HEK293 (cell line): ENCODE measurements around the gene DNMT3A.

Experiments
- CTCF ChIA-PET: fragments of 350-600 bp; formaldehyde crosslinking; extraction: SDS; loops from one replicate; lab custom pipeline; 2021; ENCODE audit warnings: antibody characterized with exemption; lab: Yijun Ruan, JAX
- POLR2A ChIA-PET: fragments of 300-600 bp; formaldehyde crosslinking; extraction: SDS; loops from one replicate; lab custom pipeline; 2020; ENCODE audit warnings: antibody characterized with exemption, inconsistent platforms; lab: Yijun Ruan, JAX
- H3K27ac ChIP-seq: fragments of 200-500 bp; sonication (Bioruptor generic); 2 replicates; pipeline ENCODE4 v1.5.1; 2014; ENCODE audit warnings: low read depth, low read length, control low read depth, inconsistent platforms; ENCODE audit errors: extremely low read depth
- H3K36me3 ChIP-seq, 2 experiments: fragments of 200-500 bp in 1 of 2; sonication (Bioruptor generic) in 1 of 2; 1 replicate in 1 of 2; 2 replicates in 1 of 2; pipeline ENCODE4 v1.5.1; 2014 to 2017; ENCODE audit warnings: inconsistent platforms in 2 of 2, low read length in 2 of 2; ENCODE audit not compliant: control insufficient read depth in 2 of 2, insufficient read depth in 1 of 2
- H3K4me1 ChIP-seq: fragments of 200-500 bp; sonication (Bioruptor generic); 2 replicates; pipeline ENCODE4 v1.5.1; 2014; ENCODE audit warnings: mild to moderate bottlenecking, low read length, inconsistent platforms; ENCODE audit not compliant: control insufficient read depth, insufficient read depth
- H3K4me3 ChIP-seq: 2 replicates; pipeline ENCODE4 v1.5.1; 2011; ENCODE audit warnings: low read depth, mild to moderate bottlenecking, control low read depth, low read length, moderate library complexity
- H3K9me3 ChIP-seq: fragments of 200-500 bp; sonication (Bioruptor generic); 2 replicates; pipeline ENCODE4 v1.5.1; 2014; ENCODE audit warnings: low read depth, low read length, inconsistent platforms; ENCODE audit not compliant: control insufficient read depth, insufficient read depth
- BCL11A ChIP-seq: fragments of 450-650 bp; formaldehyde crosslinking; IDR thresholded peaks from 2 replicates; pipeline ENCODE4 v1.5.1; 2016; ENCODE audit warnings: low read depth, missing biosample characterization, missing genetic modification characterization
- SCRT2 ChIP-seq: fragments of 450-650 bp; formaldehyde crosslinking; IDR thresholded peaks from 2 replicates; pipeline ENCODE4 v1.5.1; 2016; ENCODE audit warnings: missing biosample characterization, missing genetic modification characterization
- SP7 ChIP-seq: fragments of 450-650 bp; formaldehyde crosslinking; IDR thresholded peaks from 2 replicates; pipeline ENCODE4 v1.5.1; 2016; ENCODE audit warnings: missing biosample characterization, missing genetic modification characterization
- ZNF221 ChIP-seq: fragments of 450-650 bp; formaldehyde crosslinking; IDR thresholded peaks from 2 replicates; pipeline ENCODE4 v1.5.1; 2017; ENCODE audit warnings: missing biosample characterization, missing genetic modification characterization, borderline replicate concordance
- ZNF521 ChIP-seq: fragments of 450-650 bp; formaldehyde crosslinking; IDR thresholded peaks from 2 replicates; pipeline ENCODE4 v1.5.1; 2017; ENCODE audit warnings: missing biosample characterization, mild to moderate bottlenecking, missing genetic modification characterization
- ZNF561 ChIP-seq: fragments of 450-650 bp; IDR thresholded peaks from 2 replicates; pipeline ENCODE4 v1.5.1; 2018; ENCODE audit warnings: missing biosample characterization, missing genetic modification characterization, borderline replicate concordance
- ZNF585B ChIP-seq: fragments of 450-650 bp; formaldehyde crosslinking; IDR thresholded peaks from 2 replicates; pipeline ENCODE4 v1.5.1; 2016; ENCODE audit warnings: missing biosample characterization, missing genetic modification characterization
- ZNF776 ChIP-seq: fragments of 450-650 bp; formaldehyde crosslinking; IDR thresholded peaks from 2 replicates; pipeline ENCODE4 v1.5.0; 2017; ENCODE audit warnings: missing biosample characterization, missing genetic modification characterization, borderline replicate concordance
- ZNF837 ChIP-seq: fragments of 450-650 bp; formaldehyde crosslinking; IDR thresholded peaks from 2 replicates; pipeline ENCODE4 v1.5.1; 2016; ENCODE audit warnings: missing biosample characterization, missing genetic modification characterization
- TF ChIP-seq, protein P1 (sequence below): fragments of 450-650 bp; formaldehyde crosslinking; optimal IDR thresholded peaks from 2 replicates; pipeline ENCODE3; 2016; ENCODE audit warnings: missing biosample characterization, mild to moderate bottlenecking, missing genetic modification characterization
- TF ChIP-seq, protein P2 (sequence below): fragments of 450-650 bp; formaldehyde crosslinking; IDR thresholded peaks from 2 replicates; pipeline ENCODE4 v1.5.1; 2016; ENCODE audit warnings: missing biosample characterization, missing genetic modification characterization
- TF ChIP-seq, protein P3 (sequence below): fragments of 450-650 bp; formaldehyde crosslinking; IDR thresholded peaks from 2 replicates; pipeline ENCODE4 v1.5.1; 2017; ENCODE audit warnings: missing biosample characterization, mild to moderate bottlenecking, missing genetic modification characterization, moderate library complexity
- TF ChIP-seq, protein P4 (sequence below): fragments of 450-650 bp; formaldehyde crosslinking; IDR thresholded peaks from 2 replicates; pipeline ENCODE4 v1.5.1; 2016; ENCODE audit warnings: missing biosample characterization, missing genetic modification characterization

DNMT3A gene

DNA sequence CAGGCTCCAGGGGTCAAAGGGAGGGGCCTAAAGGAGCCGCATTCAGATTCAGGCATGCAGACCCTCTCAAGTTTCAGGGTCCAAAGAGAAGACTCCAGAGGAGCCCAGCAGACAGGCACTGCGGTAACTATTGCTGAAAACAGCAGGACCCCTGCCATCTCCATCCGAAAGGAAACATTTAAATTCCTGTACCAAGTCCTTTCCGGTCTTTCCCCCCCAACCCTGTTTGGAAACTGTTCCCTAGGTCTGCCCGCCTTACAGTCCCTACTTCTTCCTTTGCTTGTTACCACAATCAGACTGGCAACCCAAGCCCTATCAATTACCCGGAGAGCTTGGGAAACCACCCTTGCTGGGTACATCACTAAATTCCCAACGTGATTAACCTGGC is 82.0 kb downstream of the DNMT3A start (continued):
- TF ChIP-seq, protein P1, sequence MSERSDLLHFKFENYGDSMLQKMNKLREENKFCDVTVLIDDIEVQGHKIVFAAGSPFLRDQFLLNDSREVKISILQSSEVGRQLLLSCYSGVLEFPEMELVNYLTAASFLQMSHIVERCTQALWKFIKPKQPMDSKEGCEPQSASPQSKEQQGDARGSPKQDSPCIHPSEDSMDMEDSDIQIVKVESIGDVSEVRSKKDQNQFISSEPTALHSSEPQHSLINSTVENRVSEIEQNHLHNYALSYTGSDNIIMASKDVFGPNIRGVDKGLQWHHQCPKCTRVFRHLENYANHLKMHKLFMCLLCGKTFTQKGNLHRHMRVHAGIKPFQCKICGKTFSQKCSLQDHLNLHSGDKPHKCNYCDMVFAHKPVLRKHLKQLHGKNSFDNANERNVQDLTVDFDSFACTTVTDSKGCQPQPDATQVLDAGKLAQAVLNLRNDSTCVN (tag by site-specific recombination), result no peak
- TF ChIP-seq, all 188 proteins: peak for 0

DNA sequence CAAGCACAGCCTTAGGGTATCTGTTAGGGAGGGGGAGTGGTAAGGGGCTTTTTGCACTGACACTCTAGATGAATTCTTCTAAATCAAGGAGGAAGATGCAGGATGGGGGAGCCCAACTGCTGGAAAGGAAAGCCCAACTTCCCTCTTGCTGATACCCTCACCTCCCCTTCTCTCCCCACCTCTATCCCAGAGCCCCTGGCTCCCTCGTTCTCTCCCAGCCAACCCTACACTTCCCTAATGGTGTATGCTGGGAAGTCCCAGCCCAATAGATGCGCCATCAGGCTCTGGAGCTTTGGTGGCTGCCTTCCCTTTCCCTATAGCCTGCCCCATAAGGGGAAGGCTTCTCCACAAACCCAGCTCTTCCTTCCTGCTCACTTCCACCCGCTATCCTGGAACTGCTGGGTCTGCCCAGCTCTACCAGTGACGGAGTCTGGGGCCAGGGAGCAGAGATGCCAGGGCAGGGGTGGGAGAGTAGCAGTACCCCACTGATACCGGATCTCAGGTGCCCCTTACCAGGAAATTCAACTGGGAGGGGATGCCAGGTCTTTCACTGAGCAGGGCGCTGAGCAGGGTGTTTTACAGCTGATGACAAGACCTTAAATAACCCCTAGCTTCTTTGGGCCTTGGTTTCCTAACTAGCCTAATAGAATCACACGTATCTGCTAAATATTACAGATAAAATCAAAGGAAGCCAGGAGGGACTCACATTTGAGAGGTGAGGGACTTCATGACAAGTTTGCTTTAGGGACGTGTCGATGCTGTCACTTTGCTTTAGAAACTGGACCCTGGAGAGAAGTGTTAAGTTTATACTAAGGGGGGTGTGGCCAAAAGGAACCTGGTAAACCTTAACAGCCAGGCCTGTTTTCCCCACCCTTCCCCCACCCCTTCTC is 82.6 kb downstream of the DNMT3A start:
- H3K4me3 ChIP-seq, result no peak overlapping the region
- POLR2A ChIA-PET, result no interaction called here
- H3K36me3 ChIP-seq, result peaks cover 0 to 35% of the 10 kb centered on the region in 2 experiments; a peak in 2 of 3 replicates
- H3K4me1 ChIP-seq, result peaks cover 7% of the 10 kb centered on the region; the same call in 1 of the 2 replicates
- H3K9me3 ChIP-seq, result no peaks in the 10 kb centered on the region
- TF ChIP-seq, protein P2, sequence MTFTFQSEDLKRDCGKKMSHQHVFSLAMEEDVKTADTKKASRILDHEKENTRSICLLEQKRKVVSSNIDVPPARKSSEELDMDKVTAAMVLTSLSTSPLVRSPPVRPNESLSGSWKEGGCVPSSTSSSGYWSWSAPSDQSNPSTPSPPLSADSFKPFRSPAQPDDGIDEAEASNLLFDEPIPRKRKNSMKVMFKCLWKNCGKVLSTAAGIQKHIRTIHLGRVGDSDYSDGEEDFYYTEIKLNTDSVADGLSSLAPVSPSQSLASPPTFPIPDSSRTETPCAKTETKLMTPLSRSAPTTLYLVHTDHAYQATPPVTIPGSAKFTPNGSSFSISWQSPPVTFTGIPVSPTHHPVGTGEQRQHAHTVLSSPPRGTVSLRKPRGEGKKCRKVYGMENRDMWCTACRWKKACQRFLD, result no peak
- TF ChIP-seq ZNF837, result no peak
- TF ChIP-seq, protein P3, sequence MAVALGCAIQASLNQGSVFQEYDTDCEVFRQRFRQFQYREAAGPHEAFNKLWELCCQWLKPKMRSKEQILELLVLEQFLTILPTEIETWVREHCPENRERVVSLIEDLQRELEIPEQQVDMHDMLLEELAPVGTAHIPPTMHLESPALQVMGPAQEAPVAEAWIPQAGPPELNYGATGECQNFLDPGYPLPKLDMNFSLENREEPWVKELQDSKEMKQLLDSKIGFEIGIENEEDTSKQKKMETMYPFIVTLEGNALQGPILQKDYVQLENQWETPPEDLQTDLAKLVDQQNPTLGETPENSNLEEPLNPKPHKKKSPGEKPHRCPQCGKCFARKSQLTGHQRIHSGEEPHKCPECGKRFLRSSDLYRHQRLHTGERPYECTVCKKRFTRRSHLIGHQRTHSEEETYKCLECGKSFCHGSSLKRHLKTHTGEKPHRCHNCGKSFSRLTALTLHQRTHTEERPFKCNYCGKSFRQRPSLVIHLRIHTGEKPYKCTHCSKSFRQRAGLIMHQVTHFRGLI, result peak; percentile 83
- no peak for TF ChIP-seq ZNF221
- TF ChIP-seq ZNF776, result no peak
- TF ChIP-seq ZNF561 (tag by site-specific recombination), result no peak
- no peak for TF ChIP-seq ZNF585B (tag by site-specific recombination)
- no peak overlapping the region for H3K27ac ChIP-seq
- CTCF ChIA-PET, result interaction anchor here (0.6 kb wide), 1 partner anchor 13 kb away, joined by 4 read pairs; no protein-coding TSS in a partner anchor

DNA sequence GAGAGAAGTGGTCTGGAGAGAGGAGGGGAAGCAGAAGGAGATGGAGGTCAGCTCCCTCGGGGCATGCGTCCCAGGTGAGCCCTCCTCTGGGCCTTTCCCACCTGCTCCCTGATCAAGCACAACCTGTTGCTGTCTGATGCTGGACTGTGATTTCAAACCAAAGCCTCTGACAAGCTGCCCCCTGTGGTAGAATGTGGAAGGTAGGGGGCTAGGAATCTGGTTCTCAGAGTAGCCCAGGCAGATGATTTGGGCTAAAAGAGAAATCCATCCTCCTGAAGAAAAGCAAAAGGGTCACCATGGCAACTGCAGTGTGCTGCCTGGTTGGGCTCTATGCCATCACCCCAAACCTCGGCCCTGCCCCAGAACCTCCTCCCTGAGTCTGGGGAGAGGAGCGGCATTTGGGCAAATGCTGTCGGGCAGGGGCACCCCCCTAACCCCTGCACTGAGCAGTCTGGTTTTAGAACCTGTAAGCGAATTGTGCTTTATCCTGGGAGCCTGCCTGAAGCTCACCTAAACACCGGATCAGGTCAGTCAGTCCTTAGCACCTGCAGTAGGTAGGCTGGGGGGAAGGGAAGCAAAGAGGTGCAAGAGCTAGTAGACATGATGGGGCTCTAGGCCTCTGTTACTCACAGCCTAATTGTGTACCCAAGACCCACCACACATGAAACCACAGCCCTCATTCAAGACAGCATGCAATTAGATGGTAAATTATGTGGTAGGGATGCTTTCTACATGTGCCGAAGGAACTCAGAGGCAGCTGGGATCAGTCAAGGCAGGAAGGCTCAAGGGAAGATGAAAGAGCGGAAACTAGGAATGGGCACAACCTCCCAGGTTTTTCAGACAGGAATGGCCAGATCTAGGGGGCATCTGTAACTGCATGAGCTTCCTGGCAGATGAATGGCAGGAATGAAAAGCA is 83.5 kb downstream of the DNMT3A start:
- Histone ChIP-seq H3K36me3 (peaks cover 0 to 38% of the 10 kb centered on the region in 2 experiments; a peak in 2 of 3 replicates), H3K4me1 (0 out of 2 replicates have a peak, but pooled peaks cover 2% of the 10 kb centered on the region)

More for the DNA sequence above, 83.5 kb downstream of the DNMT3A start:
- Histone ChIP-seq H3K4me3 (no peak overlapping the region), H3K27ac (no peak overlapping the region)
- POLR2A ChIA-PET, result no interaction called here
- TF ChIP-seq SP7 (peak; percentile 52; the same call in 1 of the 2 replicates), ZNF521 (tag by site-specific recombination) (no peak), SCRT2 (tag by site-specific recombination) (peak; percentile 90), ZNF221 (no peak), BCL11A (tag by site-specific recombination) (no peak)
- TF ChIP-seq, protein P4, sequence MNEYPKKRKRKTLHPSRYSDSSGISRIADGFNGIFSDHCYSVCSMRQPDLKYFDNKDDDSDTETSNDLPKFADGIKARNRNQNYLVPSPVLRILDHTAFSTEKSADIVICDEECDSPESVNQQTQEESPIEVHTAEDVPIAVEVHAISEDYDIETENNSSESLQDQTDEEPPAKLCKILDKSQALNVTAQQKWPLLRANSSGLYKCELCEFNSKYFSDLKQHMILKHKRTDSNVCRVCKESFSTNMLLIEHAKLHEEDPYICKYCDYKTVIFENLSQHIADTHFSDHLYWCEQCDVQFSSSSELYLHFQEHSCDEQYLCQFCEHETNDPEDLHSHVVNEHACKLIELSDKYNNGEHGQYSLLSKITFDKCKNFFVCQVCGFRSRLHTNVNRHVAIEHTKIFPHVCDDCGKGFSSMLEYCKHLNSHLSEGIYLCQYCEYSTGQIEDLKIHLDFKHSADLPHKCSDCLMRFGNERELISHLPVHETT (tag by site-specific recombination), result no peak
- TF ChIP-seq, all 188 proteins: peak for 2
- H3K9me3 ChIP-seq, result no peaks in the 10 kb centered on the region
- CTCF ChIA-PET, result interaction anchor here (0.6 kb wide), 2 partner anchors 14 to 51 kb away, joined by 3 to 4 read pairs; no protein-coding TSS in a partner anchor
